ENCODE measurements around the gene NSMF.

NSMF gene

GRCh38 chr9:137459152-137459600 lies at the start of gene NSMF:
Gene NSMF, minus strand, starts transcription at chr9:137459334. Its CDS starts 232 bp downstream, at chr9:137459102.
- DNase-seq (ENCODE audit: low spot score) = peak; percentile 94

- no peak for DNase-seq (ENCODE audit: low spot score)
Observed at GRCh38 chr9:137506702-137507171, 47.6 kb upstream of the NSMF start.

GRCh38 chr9:137506274-137506673 lies 47.1 kb upstream of the NSMF start:
- no peak for DNase-seq (ENCODE audit: low spot score)

- DNase-seq (ENCODE audit: low spot score) = no peak
Observed at GRCh38 chr9:137505421-137506140, 46.4 kb upstream of the NSMF start.

- DNase-seq (ENCODE audit: low spot score) = no peak
Observed at GRCh38 chr9:137504432-137504777, 45.3 kb upstream of the NSMF start.

GRCh38 chr9:137502008-137502911 lies 43.1 kb upstream of the NSMF start:
- DNase-seq (ENCODE audit: low spot score) = no peak

GRCh38 chr9:137501457-137501856 lies 42.3 kb upstream of the NSMF start:
- no peak for DNase-seq (ENCODE audit: low spot score)

- DNase-seq (ENCODE audit: low spot score) = no peak
Observed at GRCh38 chr9:137500666-137501397, 41.7 kb upstream of the NSMF start.

- no peak for DNase-seq (ENCODE audit: low spot score)
Observed at GRCh38 chr9:137499858-137500661, 40.9 kb upstream of the NSMF start.

- no peak for DNase-seq (ENCODE audit: low spot score)
Observed at GRCh38 chr9:137499416-137499815, 40.3 kb upstream of the NSMF start.

- no peak for DNase-seq (ENCODE audit: low spot score)
Observed at GRCh38 chr9:137498720-137499150, 39.6 kb upstream of the NSMF start.

- no peak for DNase-seq (ENCODE audit: low spot score)
Observed at GRCh38 chr9:137497921-137498719, 39.0 kb upstream of the NSMF start.

- no peak for DNase-seq (ENCODE audit: low spot score)
Observed at GRCh38 chr9:137496601-137497375, 37.7 kb upstream of the NSMF start.

- DNase-seq (ENCODE audit: low spot score) = no peak
Observed at GRCh38 chr9:137494550-137495351, 35.6 kb upstream of the NSMF start.

GRCh38 chr9:137494104-137494544 lies 35.0 kb upstream of the NSMF start:
- no peak for DNase-seq (ENCODE audit: low spot score)

- no peak for DNase-seq (ENCODE audit: low spot score)
Observed at GRCh38 chr9:137493364-137494103, 34.4 kb upstream of the NSMF start.

GRCh38 chr9:137492464-137493363 lies 33.6 kb upstream of the NSMF start:
- no peak for DNase-seq (ENCODE audit: low spot score)
